Measurements from ENCODE around the gene TBC1D3I.

The TBC1D3I gene

DNA sequence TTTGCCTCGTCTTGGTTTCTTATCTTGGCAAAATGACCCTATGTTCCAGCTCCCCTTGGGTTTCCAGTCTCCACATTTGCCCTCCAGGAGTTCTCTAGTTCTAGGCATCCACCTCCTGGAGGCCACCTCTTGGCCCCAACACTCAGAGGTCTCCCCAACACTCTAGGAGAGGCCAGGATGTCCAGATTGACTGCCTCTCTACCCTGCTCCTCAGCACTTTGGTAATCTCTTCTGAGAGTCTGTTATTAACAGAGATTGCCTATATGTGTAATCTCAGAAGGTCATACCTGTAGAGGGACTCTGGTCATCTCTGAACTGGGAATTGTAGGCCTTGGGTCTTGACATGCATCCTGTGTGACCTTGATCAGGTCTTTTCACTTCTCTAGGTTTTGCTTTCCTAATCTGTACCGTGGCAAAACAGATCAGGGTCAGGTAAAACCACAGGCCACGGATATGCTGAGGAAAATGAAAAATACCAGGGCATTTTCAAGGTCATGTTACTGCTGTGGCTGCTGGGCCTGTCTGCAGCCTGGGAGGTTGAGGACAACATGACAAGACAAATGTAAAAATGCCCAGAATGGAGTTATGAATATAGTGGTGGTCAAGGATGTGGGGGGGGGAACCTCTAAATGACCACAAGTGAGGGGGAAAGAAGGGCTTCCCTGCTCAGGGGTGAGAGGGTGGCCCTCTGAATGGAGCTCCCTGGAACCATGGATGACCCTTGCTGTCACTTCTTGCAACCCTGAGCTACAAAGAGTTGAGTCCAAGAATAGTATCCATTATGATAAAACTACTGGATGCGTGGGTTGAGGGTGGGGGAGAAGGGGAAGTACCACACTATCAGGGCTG is 58.5 kb downstream of the TBC1D3I start:
- FAIRE-seq = no peak

DNA sequence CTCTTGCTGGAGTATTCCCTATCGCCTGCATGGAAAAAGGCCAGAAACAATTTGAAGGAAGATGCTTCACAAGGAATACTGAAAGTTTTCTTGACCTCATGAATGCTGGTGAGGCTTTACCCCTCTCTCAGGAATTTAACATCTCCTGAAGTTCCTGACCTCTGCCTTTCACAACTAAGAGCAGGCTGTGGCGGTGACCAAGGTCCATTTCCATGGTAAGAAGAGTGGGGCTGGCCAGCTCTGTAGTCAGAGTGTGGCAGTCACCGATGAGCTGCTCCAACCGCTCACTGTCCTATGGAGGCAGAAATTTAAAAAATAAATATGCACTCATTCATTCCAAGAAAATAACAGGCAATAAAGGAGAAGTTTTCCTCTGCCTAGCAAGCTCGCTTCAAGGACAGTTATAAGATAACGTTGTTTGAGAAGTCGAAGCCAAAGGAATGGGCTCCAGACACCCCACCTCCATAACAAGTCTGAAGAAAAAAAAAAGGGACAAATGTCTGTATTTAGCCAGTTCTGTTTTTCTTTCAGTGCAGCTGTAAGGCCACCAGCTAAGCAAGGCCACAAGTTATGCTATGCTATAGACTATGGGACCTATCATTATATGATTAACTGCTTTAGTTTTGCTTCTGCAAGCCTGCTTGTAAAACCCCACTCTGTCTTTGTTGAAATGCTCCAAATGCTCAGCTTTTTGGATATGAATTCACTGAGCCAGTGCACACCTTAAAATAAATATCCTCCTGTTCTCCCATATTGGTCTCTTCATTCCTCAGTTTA is 59.5 kb downstream of the TBC1D3I start:
- no peak for FAIRE-seq

All from G401.6 (cell line).